GM12872 (cell line): Measurements from ENCODE around the gene MATN3.

ENCODE experiments used
- CTCF ChIP-seq: IDR thresholded peaks from 3 replicates; pipeline ENCODE4 v1.5.1; 2011; ENCODE audit warnings: low read depth, mild to moderate bottlenecking, low read length, moderate library complexity; ENCODE audit not compliant: insufficient read depth

The MATN3 gene

GRCh38 chr2:19971691-19972090 lies 40.8 kb downstream of the MATN3 start:
- no peak for TF ChIP-seq CTCF

- TF ChIP-seq CTCF = no peak
Observed at GRCh38 chr2:19963386-19963785, 49.1 kb downstream of the MATN3 start.

- TF ChIP-seq CTCF = peak; percentile 68
Observed at GRCh38 chr2:19955544-19956422, 56.7 kb downstream of the MATN3 start.

- no peak for TF ChIP-seq CTCF
Observed at GRCh38 chr2:19949071-19949470, 63.4 kb downstream of the MATN3 start.

GRCh38 chr2:19947184-19947940 lies 65.1 kb downstream of the MATN3 start:
- TF ChIP-seq CTCF = no peak

GRCh38 chr2:19944205-19944845 lies 68.1 kb downstream of the MATN3 start:
- no peak for TF ChIP-seq CTCF

- TF ChIP-seq CTCF = no peak
Observed at GRCh38 chr2:19943189-19943588, 69.3 kb downstream of the MATN3 start.
